Type B pancreatic cell (in vitro differentiated cells): Measurements from ENCODE around the gene TNFSF10. TPM values are rescaled to one million over a fixed set of nuclear protein-coding genes. Genes with fewer than 3 reads are reported as not detected.

Source experiments
- DNase-seq: peaks from one replicate; pipeline ENCODE4 v3.0.0; 2021; ENCODE audit warnings: mixed read lengths; ENCODE audit not compliant: unreplicated experiment; ENCODE audit errors: extremely low spot score
- H3K27ac Mint-ChIP-seq: 2 replicates; pipeline ENCODE4 v1.8.0; 2021; ENCODE audit warnings: mild to moderate bottlenecking, mixed read lengths
- H3K27me3 Mint-ChIP-seq: 2 replicates; pipeline ENCODE4 v1.8.0; 2021; ENCODE audit warnings: mixed read lengths
- H3K36me3 Mint-ChIP-seq: 2 replicates; pipeline ENCODE4 v1.8.0; 2021; ENCODE audit warnings: mixed read lengths
- H3K4me1 Mint-ChIP-seq: one replicate; pipeline ENCODE4 v1.8.0; 2021; ENCODE audit warnings: mixed read lengths; ENCODE audit not compliant: unreplicated experiment
- H3K4me3 Mint-ChIP-seq: 2 replicates; pipeline ENCODE4 v1.8.0; 2021; ENCODE audit warnings: mild to moderate bottlenecking, mixed read lengths
- H3K9me3 Mint-ChIP-seq: 2 replicates; pipeline ENCODE4 v1.8.0; 2021; ENCODE audit warnings: mixed read lengths
- total RNA-seq: library from RNA; stranded (reverse); gene quantifications from 2 replicates; pipeline ENCODE4 v1.2.1, GENCODE V29; 2021; ENCODE audit warnings: low replicate concordance
- TF ChIP-seq, protein P1 (sequence below): fragments of 200-600 bp; sonication (generic); conservative IDR thresholded peaks from 2 replicates; pipeline ENCODE4 v1.5.0; 2021; ENCODE audit warnings: antibody characterized with exemption, mild to moderate bottlenecking

The TNFSF10 gene
- total RNA-seq, 1 donor from 2014 or later = 48.1 TPM

- Mint-ChIP-seq H3K4me3 (peak overlapping the region; percentile 44), H3K36me3 (no peaks in the 10 kb centered on the region), H3K4me1 (peaks cover 15% of the 10 kb centered on the region), H3K9me3 (peaks cover 5% of the 10 kb centered on the region), H3K27ac (no peak overlapping the region), H3K27me3 (no peaks in the 10 kb centered on the region)
- DNase-seq = no peak
- TF ChIP-seq, protein P1, sequence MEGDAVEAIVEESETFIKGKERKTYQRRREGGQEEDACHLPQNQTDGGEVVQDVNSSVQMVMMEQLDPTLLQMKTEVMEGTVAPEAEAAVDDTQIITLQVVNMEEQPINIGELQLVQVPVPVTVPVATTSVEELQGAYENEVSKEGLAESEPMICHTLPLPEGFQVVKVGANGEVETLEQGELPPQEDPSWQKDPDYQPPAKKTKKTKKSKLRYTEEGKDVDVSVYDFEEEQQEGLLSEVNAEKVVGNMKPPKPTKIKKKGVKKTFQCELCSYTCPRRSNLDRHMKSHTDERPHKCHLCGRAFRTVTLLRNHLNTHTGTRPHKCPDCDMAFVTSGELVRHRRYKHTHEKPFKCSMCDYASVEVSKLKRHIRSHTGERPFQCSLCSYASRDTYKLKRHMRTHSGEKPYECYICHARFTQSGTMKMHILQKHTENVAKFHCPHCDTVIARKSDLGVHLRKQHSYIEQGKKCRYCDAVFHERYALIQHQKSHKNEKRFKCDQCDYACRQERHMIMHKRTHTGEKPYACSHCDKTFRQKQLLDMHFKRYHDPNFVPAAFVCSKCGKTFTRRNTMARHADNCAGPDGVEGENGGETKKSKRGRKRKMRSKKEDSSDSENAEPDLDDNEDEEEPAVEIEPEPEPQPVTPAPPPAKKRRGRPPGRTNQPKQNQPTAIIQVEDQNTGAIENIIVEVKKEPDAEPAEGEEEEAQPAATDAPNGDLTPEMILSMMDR = no peak
Measured at GRCh38 chr3:172557515-172558220, 34.4 kb upstream of the TNFSF10 start.

DNA sequence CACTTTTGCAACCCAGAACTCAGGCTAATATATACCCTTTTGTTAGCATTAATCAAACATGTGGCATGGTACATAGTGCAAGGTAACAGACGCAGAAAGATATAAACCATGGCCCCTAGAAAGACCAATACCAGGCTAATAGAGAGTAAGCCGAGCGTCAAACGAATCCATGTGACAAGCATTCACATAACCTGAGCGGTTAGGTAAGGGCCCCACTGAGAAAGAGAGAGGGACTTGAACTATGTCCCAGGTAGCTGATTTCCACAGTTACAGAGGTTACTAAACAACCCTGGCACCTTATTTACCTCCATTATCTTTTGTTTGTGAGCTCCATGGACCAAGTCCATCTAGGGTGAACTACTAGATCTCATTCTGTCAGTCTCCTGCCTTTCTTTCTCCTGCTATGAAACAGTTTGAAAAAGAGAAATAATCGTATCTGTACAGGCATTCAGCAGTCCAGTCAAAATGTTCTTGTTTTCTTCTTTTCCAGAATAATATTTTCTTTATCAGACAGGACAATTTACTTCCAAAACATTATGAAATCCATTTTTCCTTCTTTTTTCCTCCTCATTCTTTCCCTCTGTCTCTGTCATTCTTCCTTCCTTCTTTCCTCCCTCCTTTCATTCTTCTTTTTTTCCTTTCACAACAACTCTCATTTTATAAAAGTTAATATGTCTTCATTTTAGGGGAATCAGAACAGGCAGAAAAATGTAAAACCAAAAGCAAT is 30.5 kb upstream of the TNFSF10 start:
- Mint-ChIP-seq H3K9me3 (peaks cover 5% of the 10 kb centered on the region), H3K4me3 (peak overlapping the region; percentile 18), H3K4me1 (peaks cover 13% of the 10 kb centered on the region), H3K27ac (peak overlapping the region; percentile 44), H3K27me3 (no peaks in the 10 kb centered on the region), H3K36me3 (no peaks in the 10 kb centered on the region)
- TF ChIP-seq, protein P1 = no peak
- no peak for DNase-seq

- TF ChIP-seq, protein P1 = no peak
- no peak for DNase-seq
- H3K27ac Mint-ChIP-seq = no peak overlapping the region
- no peak overlapping the region for H3K4me3 Mint-ChIP-seq
- no peaks in the 10 kb centered on the region for H3K36me3 Mint-ChIP-seq
- H3K9me3 Mint-ChIP-seq = peaks cover 5% of the 10 kb centered on the region
- no peaks in the 10 kb centered on the region for H3K27me3 Mint-ChIP-seq
- peaks cover 14% of the 10 kb centered on the region for H3K4me1 Mint-ChIP-seq
Measured at GRCh38 chr3:172552607-172553006, 29.4 kb upstream of the TNFSF10 start.

GRCh38 chr3:172551874-172552273 is 28.6 kb upstream of the TNFSF10 start:
- H3K27ac Mint-ChIP-seq = no peak overlapping the region
- no peak for DNase-seq
- no peak overlapping the region for H3K4me3 Mint-ChIP-seq
- peaks cover 14% of the 10 kb centered on the region for H3K4me1 Mint-ChIP-seq
- no peaks in the 10 kb centered on the region for H3K27me3 Mint-ChIP-seq
- TF ChIP-seq, protein P1 = no peak
- H3K9me3 Mint-ChIP-seq = peaks cover 5% of the 10 kb centered on the region
- no peaks in the 10 kb centered on the region for H3K36me3 Mint-ChIP-seq

- Mint-ChIP-seq H3K36me3 (no peaks in the 10 kb centered on the region), H3K9me3 (peaks cover 5% of the 10 kb centered on the region), H3K27me3 (no peaks in the 10 kb centered on the region), H3K27ac (no peak overlapping the region), H3K4me1 (peaks cover 20% of the 10 kb centered on the region), H3K4me3 (no peak overlapping the region)
- no peak for DNase-seq
- TF ChIP-seq, protein P1 = no peak
Measured at GRCh38 chr3:172550347-172550943, 27.2 kb upstream of the TNFSF10 start.
